Measurements from ENCODE around the gene SIRPA.

DNA sequence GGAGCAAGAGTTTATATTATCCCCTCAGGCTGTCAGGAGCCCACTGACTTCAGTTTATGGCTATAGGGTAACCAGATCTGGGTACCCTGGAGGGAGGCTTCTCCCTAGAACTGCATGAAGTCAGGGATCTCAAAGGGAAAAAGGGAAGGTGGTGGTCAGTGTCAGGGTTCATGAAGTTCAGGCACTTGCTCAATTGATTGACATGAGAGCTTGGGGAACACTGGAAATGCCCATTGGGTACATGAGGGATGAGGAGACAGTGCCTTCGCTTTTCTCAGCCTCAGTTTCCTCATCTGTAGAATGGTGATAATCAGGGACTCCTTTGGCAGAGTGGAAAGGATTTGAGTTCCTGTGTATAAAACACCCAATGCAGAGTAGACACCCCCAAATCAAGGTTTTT, 22.6 kb downstream of the SIRPA start:
- TF ChIP-seq, protein P1, sequence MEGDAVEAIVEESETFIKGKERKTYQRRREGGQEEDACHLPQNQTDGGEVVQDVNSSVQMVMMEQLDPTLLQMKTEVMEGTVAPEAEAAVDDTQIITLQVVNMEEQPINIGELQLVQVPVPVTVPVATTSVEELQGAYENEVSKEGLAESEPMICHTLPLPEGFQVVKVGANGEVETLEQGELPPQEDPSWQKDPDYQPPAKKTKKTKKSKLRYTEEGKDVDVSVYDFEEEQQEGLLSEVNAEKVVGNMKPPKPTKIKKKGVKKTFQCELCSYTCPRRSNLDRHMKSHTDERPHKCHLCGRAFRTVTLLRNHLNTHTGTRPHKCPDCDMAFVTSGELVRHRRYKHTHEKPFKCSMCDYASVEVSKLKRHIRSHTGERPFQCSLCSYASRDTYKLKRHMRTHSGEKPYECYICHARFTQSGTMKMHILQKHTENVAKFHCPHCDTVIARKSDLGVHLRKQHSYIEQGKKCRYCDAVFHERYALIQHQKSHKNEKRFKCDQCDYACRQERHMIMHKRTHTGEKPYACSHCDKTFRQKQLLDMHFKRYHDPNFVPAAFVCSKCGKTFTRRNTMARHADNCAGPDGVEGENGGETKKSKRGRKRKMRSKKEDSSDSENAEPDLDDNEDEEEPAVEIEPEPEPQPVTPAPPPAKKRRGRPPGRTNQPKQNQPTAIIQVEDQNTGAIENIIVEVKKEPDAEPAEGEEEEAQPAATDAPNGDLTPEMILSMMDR (IDR thresholded peaks at IDR 0.05; ENCODE audit: low read depth, low read length): no peak
- no peak for TF ChIP-seq EZH2phosphoT487 (IDR thresholded peaks at IDR 0.05; ENCODE audit: low read depth)
